ENCODE data around the gene ARMS2.

ARMS2 gene

GRCh38 chr10:122454071-122454470, 382 bp upstream of the ARMS2 start:
- no peak for DNase-seq

GRCh38 chr10:122455376-122456079, 1.1 kb downstream of the ARMS2 start:
- DNase-seq = no peak

GRCh38 chr10:122457934-122458333, 3.5 kb downstream of the ARMS2 start:
- no peak for DNase-seq

GRCh38 chr10:122458693-122459092, 4.2 kb downstream of the ARMS2 start:
- no peak for DNase-seq

GRCh38 chr10:122459561-122460273, 5.3 kb downstream of the ARMS2 start:
- DNase-seq = no peak

GRCh38 chr10:122460891-122461293, 6.4 kb downstream of the ARMS2 start:
- no peak for DNase-seq

- DNase-seq = no peak
These were observed 6.9 kb downstream of the ARMS2 start, which contains the start of gene HTRA1 for GRCh38 chr10:122461367-122461728. Gene HTRA1, plus strand, starts transcription at chr10:122461553. Its CDS starts 100 bp downstream, at chr10:122461653.

GRCh38 chr10:122461729-122462532, 7.5 kb downstream of the ARMS2 start:
- no peak for DNase-seq

- no peak for DNase-seq
These were observed 8.3 kb downstream of the ARMS2 start for GRCh38 chr10:122462533-122463465.

GRCh38 chr10:122463466-122464249, 9.2 kb downstream of the ARMS2 start:
- no peak for DNase-seq

- DNase-seq = no peak
These were observed 9.7 kb downstream of the ARMS2 start for GRCh38 chr10:122464250-122464510.

- no peak for DNase-seq
These were observed 10.1 kb downstream of the ARMS2 start for GRCh38 chr10:122464586-122464985.

- DNase-seq = no peak
These were observed 11.1 kb downstream of the ARMS2 start for GRCh38 chr10:122465401-122466040.

GRCh38 chr10:122466951-122467381, 12.5 kb downstream of the ARMS2 start:
- no peak for DNase-seq

GRCh38 chr10:122467701-122468100, 13.2 kb downstream of the ARMS2 start:
- DNase-seq = no peak

- no peak for DNase-seq
These were observed 14.0 kb downstream of the ARMS2 start for GRCh38 chr10:122468307-122468925.

- peak; percentile 29 for DNase-seq
These were observed 14.7 kb downstream of the ARMS2 start for GRCh38 chr10:122468926-122469781.

GRCh38 chr10:122469848-122470247, 15.4 kb downstream of the ARMS2 start:
- DNase-seq = no peak

- DNase-seq = no peak
These were observed 17.2 kb downstream of the ARMS2 start for GRCh38 chr10:122471531-122472177.
